ENCODE measurements around the gene CSMD2. TPM values are rescaled to one million over a fixed set of nuclear protein-coding genes. Genes with fewer than 3 reads are reported as not detected.

CSMD2 gene
- total RNA-seq, 2 experiments from 2014 or later: not detected

DNA sequence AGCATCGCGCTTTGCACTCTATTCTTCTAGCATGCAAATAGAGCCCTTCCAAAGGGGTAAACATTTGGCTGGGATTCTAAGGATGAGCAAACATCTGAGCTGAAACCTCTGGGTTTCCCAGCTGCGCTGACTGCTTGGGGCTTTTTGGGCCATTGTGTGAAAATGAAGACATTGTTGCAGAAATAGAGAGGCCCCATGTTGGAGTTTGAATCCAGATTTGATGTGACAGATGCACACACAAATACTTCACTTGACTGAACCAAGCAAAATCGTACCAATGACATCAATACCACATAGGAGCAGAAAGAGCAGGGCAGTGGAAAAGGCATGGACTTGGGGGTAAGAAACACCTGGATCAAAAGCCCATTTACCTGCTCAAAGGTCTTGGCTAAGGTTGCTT lies 445.7 kb downstream of the CSMD2 start:
- Histone ChIP-seq H3K27ac (ENCODE audit: low read depth, low read length, poor library complexity, severe bottlenecking) (no peak overlapping the region), H2AFZ (ENCODE audit: low read length) (no peak overlapping the region), H3K9me3 (ENCODE audit: low read length) (no peaks in the 10 kb centered on the region), H4K20me1 (ENCODE audit: insufficient read depth, low read length) (no peaks in the 10 kb centered on the region), H3K36me3 (ENCODE audit: insufficient read depth, low read length) (no peaks in the 10 kb centered on the region), H3K4me1 (ENCODE audit: insufficient read depth, low read length, poor library complexity, severe bottlenecking) (no peaks in the 10 kb centered on the region), H3K4me2 (ENCODE audit: low read length) (no peak overlapping the region), H3K4me3 (ENCODE audit: low read depth, low read length, poor library complexity, severe bottlenecking) (no peak overlapping the region), H3K79me2 (ENCODE audit: insufficient read depth, low read depth, low read length) (no peaks in the 10 kb centered on the region), H3K9me2 (ENCODE audit: insufficient read depth, low read length) (no peaks in the 10 kb centered on the region)
- BruUV-seq (replicated peaks): no TSS peak
- POLR2A ChIA-PET: interaction anchor here (0.6 kb wide), 1 partner anchor 129 kb away, joined by 3 read pairs; no protein-coding TSS in a partner anchor
- TF ChIP-seq, protein P1, sequence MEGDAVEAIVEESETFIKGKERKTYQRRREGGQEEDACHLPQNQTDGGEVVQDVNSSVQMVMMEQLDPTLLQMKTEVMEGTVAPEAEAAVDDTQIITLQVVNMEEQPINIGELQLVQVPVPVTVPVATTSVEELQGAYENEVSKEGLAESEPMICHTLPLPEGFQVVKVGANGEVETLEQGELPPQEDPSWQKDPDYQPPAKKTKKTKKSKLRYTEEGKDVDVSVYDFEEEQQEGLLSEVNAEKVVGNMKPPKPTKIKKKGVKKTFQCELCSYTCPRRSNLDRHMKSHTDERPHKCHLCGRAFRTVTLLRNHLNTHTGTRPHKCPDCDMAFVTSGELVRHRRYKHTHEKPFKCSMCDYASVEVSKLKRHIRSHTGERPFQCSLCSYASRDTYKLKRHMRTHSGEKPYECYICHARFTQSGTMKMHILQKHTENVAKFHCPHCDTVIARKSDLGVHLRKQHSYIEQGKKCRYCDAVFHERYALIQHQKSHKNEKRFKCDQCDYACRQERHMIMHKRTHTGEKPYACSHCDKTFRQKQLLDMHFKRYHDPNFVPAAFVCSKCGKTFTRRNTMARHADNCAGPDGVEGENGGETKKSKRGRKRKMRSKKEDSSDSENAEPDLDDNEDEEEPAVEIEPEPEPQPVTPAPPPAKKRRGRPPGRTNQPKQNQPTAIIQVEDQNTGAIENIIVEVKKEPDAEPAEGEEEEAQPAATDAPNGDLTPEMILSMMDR (conservative IDR thresholded peaks at IDR 0.05; ENCODE audit: low read length): no peak
- no peak for TF ChIP-seq EZH2phosphoT487 (IDR thresholded peaks at IDR 0.05; ENCODE audit: borderline replicate concordance, low read depth, low read length)
- intact Hi-C loops (cut with micrococcal nuclease; ENCODE audit: unreplicated experiment): no loop called here
- DNase-seq (ENCODE audit: low spot score): no peak
- CTCF ChIA-PET (ENCODE audit: unreplicated experiment): no interaction called here

DNA sequence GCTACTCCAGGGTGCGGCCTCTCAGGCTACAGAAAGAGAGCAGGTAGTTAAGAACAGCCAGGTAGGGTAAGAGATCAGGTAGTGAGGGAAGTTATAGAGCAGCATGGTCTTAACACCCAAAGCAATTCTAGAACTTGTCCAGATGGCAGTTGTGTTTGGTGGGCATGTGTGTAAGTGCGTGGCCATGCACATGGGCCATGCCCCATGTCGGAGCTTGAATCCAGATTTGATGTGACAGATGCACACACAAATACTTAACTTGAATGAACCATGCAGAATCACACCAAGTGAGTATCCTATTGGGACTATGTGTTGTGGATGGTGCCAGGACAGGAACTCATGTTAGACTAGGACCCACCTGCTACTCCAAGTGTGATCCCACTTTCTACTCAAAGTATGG lies 446.8 kb downstream of the CSMD2 start:
- ChIA-PET CTCF (ENCODE audit: unreplicated experiment) (no interaction called here), POLR2A (no interaction called here)
- no peaks in the 10 kb centered on the region for H3K9me2 ChIP-seq (ENCODE audit: insufficient read depth, low read length)
- H3K4me3 ChIP-seq (ENCODE audit: low read depth, low read length, poor library complexity, severe bottlenecking): no peak overlapping the region
- no peaks in the 10 kb centered on the region for H3K36me3 ChIP-seq (ENCODE audit: insufficient read depth, low read length)
- no peak overlapping the region for H3K4me2 ChIP-seq (ENCODE audit: low read length)
- TF ChIP-seq, protein P1 (conservative IDR thresholded peaks at IDR 0.05; ENCODE audit: low read length): no peak
- TF ChIP-seq EZH2phosphoT487 (IDR thresholded peaks at IDR 0.05; ENCODE audit: borderline replicate concordance, low read depth, low read length): no peak
- no peaks in the 10 kb centered on the region for H3K9me3 ChIP-seq (ENCODE audit: low read length)
- intact Hi-C loops (cut with micrococcal nuclease; ENCODE audit: unreplicated experiment): no loop called here
- H3K27ac ChIP-seq (ENCODE audit: low read depth, low read length, poor library complexity, severe bottlenecking): no peak overlapping the region
- no TSS peak for BruUV-seq (replicated peaks)
- no peaks in the 10 kb centered on the region for H3K79me2 ChIP-seq (ENCODE audit: insufficient read depth, low read depth, low read length)
- H2AFZ ChIP-seq (ENCODE audit: low read length): no peak overlapping the region
- H4K20me1 ChIP-seq (ENCODE audit: insufficient read depth, low read length): no peaks in the 10 kb centered on the region
- DNase-seq (ENCODE audit: low spot score): no peak
- no peaks in the 10 kb centered on the region for H3K4me1 ChIP-seq (ENCODE audit: insufficient read depth, low read length, poor library complexity, severe bottlenecking)

DNA sequence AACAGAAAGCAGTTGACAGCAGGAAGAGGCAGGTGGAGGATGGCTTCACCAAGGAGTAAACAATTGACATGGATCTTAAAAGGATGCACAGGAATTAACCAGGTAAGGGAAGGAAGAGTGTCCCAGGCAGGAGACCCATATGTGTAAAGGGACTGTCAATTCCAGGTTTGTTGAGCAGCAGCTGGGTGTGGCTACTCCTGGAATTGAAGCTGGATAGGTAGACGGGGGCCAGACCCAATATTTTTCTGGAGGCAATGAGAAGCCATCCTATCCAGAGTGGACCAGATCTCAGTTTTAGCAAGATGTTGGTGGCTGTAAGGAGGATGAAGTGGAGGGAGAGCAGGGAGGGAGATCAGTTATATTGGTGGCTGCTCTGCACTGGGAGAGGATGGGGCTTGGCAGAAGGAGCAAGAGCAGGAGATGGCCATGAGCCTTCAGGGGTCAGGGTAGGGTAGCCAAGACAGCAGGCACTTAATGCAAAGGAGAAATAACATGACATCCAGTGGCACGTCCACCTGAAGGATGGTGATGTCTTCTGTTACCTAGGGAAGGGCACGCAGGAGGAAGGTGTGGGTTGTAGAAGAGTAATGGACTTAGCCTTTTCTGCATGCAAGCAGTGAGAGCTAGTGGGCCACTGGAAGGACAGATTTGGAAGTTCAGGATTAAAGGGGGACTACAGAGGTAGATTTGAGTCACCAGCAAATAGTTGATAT lies 447.9 kb downstream of the CSMD2 start:
- CTCF ChIA-PET (ENCODE audit: unreplicated experiment): no interaction called here
- no peak overlapping the region for H2AFZ ChIP-seq (ENCODE audit: low read length)

More for the DNA sequence above, 447.9 kb downstream of the CSMD2 start:
- Histone ChIP-seq H3K27ac (ENCODE audit: low read depth, low read length, poor library complexity, severe bottlenecking) (no peak overlapping the region), H3K36me3 (ENCODE audit: insufficient read depth, low read length) (no peaks in the 10 kb centered on the region), H3K4me1 (ENCODE audit: insufficient read depth, low read length, poor library complexity, severe bottlenecking) (no peaks in the 10 kb centered on the region), H4K20me1 (ENCODE audit: insufficient read depth, low read length) (no peaks in the 10 kb centered on the region), H3K9me2 (ENCODE audit: insufficient read depth, low read length) (no peaks in the 10 kb centered on the region), H3K4me3 (ENCODE audit: low read depth, low read length, poor library complexity, severe bottlenecking) (no peak overlapping the region), H3K4me2 (ENCODE audit: low read length) (no peak overlapping the region), H3K9me3 (ENCODE audit: low read length) (no peaks in the 10 kb centered on the region), H3K79me2 (ENCODE audit: insufficient read depth, low read depth, low read length) (no peaks in the 10 kb centered on the region)
- intact Hi-C loops (cut with micrococcal nuclease; ENCODE audit: unreplicated experiment): no loop called here
- TF ChIP-seq, protein P1 (conservative IDR thresholded peaks at IDR 0.05; ENCODE audit: low read length): no peak
- no peak for TF ChIP-seq EZH2phosphoT487 (IDR thresholded peaks at IDR 0.05; ENCODE audit: borderline replicate concordance, low read depth, low read length)
- BruUV-seq (replicated peaks): no TSS peak
- no peak for DNase-seq (ENCODE audit: low spot score)
- POLR2A ChIA-PET: no interaction called here
